ENCODE data around the gene RIMOC1. TPM values are rescaled to one million over a fixed set of nuclear protein-coding genes. Genes with fewer than 3 reads are reported as not detected.

Gene RIMOC1, protein sequence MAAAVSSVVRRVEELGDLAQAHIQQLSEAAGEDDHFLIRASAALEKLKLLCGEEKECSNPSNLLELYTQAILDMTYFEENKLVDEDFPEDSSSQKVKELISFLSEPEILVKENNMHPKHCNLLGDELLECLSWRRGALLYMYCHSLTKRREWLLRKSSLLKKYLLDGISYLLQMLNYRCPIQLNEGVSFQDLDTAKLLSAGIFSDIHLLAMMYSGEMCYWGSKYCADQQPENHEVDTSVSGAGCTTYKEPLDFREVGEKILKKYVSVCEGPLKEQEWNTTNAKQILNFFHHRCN
- 8.0 and 8.2 TPM in 2 replicates for total RNA-seq

GRCh38 chr5:41903892-41904799 lies at the start of gene RIMOC1:
RIMOC1 (plus strand) TSS chr5:41904344; CDS start chr5:41904368, 24 bp downstream.

DNA sequence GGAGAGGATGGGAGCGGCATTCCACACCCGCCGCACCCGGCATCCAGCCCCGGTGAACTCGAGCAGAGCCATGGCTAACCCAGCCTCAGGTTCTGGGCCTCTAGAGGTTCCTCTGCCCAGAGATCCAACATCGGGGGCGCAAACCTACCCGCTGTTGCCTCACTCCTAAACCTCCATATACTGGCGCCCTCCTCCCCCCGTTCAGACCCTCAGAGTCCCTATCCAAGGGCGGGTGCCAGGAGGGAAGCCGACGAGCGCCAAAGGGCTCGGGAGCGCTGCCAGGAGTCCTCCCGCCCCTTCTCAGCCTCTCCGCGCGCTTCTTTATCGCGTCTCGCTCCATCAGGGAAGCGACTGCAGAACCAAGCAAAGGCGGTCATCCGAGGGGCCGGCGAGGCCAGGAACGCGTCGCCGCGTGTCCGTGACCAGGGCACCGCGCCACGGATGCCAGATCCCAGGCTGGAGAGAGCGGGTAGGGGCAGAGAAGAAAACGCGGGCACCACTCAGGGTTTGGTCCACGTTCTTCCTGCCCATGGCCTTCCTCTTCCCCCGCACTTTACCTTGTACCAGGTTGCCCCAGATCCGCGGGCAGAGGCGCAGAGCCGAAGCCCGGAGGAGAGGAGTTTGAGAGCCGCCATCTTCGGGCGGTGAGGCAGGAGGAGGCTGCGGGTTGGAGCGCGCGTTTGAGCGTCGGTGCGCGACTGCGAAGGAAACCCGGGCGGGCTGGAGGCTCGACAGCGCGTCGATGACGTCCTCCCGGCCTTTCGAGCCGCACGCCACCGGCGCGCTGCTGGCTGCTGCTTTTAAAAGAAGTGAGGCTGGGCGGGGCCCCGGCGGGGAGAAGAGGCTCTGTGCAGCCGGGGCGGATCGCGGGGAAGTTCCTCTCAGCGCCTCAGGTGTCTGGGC lies 34.2 kb upstream of the RIMOC1 start, which contains the start of gene OXCT1:
Gene OXCT1, minus strand, starts transcription at position 702 of the 903 bp plus-strand sequence. Its CDS starts 67 bp downstream, at position 635.

GRCh38 chr5:41924872-41925554 lies 20.9 kb downstream of the RIMOC1 start, which contains the start of gene FBXO4:
FBXO4 (plus strand) TSS chr5:41925281; CDS start chr5:41925310, 29 bp downstream.

Other genes with a start within 250 kb of the RIMOC1 start
- gene OXCT1, start 33.9 kb upstream of the RIMOC1 start, total RNA-seq: 15.1 and 24.9 TPM in 2 replicates
- gene FBXO4, start 20.9 kb downstream of the RIMOC1 start, total RNA-seq: 6.4 and 6.6 TPM in 2 replicates